Retinal pigment epithelial cell (primary cell): ENCODE measurements around the gene LILRB4.
"Not testable (repeated sequence)": the region's sequence is repeated elsewhere in the genome, so short reads cannot be mapped to it uniquely, and the experiment has no call there.

ENCODE experiments used
- DNase-seq: peaks from one replicate; pipeline ENCODE4 v3.0.0-alpha.2; 2010; ENCODE audit warnings: low read depth
- H3K4me3 ChIP-seq: 2 replicates; pipeline ENCODE4 v1.5.1; 2011; ENCODE audit warnings: mild to moderate bottlenecking, low read length, control low read depth, moderate library complexity
- TF ChIP-seq, protein P1 (sequence below): conservative IDR thresholded peaks from 2 replicates; pipeline ENCODE4 v1.5.1; 2011; ENCODE audit warnings: low read depth, low read length, control low read depth, inconsistent platforms

The LILRB4 gene

DNA sequence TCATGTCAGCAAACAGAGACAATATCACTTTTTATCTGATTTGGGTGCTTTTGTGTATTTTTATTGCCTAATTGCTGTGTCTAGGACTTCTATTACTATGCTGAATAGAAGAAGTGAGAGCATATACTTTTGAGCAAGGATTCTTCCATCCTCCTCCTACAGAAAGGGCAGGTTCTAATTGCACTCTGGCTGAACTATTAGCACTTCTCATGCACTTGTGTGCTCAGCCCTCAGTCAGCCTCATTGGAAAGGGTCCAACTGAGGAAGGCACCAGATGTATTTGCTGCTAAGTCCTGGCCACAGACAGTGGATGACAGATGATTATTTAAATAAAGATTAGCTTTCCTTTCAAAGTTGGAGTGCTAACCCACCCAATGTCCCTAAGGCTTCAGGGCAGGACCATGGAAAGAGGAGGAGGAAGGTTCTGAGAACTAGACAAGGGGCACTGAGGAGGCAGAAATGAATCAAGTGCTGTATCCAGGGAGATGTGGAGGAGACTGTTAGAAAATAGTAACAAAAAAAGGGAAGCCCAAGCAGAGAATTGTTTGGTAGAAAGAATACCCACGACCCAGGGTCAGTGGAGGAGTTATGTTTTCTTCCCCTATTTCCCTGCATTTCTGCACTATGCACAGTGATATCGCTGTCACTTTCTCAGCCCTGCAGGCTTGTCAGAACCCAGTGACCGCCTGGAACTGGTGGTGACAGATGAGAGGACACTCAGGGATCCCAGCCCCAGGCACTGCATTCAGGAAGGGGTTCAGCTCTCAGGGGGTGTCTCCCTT, 8.0 kb downstream of the LILRB4 start:
- no peak for DNase-seq
- no peak overlapping the region for H3K4me3 ChIP-seq
- TF ChIP-seq, protein P1, sequence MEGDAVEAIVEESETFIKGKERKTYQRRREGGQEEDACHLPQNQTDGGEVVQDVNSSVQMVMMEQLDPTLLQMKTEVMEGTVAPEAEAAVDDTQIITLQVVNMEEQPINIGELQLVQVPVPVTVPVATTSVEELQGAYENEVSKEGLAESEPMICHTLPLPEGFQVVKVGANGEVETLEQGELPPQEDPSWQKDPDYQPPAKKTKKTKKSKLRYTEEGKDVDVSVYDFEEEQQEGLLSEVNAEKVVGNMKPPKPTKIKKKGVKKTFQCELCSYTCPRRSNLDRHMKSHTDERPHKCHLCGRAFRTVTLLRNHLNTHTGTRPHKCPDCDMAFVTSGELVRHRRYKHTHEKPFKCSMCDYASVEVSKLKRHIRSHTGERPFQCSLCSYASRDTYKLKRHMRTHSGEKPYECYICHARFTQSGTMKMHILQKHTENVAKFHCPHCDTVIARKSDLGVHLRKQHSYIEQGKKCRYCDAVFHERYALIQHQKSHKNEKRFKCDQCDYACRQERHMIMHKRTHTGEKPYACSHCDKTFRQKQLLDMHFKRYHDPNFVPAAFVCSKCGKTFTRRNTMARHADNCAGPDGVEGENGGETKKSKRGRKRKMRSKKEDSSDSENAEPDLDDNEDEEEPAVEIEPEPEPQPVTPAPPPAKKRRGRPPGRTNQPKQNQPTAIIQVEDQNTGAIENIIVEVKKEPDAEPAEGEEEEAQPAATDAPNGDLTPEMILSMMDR = no peak

DNA sequence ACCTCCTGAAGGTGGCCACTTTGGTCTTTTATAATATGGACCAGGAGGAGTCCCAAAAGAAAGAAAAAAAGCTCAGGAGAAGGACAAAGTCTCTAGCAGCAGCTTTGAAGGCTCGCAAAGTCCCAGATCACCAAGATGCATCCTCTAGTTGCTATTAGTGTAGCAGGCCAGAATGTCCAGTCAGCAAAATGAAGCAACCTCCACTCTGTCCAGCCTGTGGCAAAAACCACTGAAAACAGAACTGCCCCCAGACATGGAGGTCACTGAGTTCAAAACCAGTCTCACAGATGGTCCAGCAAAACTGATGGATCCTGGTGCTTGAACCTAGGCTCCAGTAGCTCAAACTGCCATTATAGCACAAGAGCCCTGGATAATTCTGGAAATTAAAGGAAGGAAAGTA, 10.4 kb downstream of the LILRB4 start:
- DNase-seq = no peak
- no peak overlapping the region for H3K4me3 ChIP-seq
- TF ChIP-seq, protein P1 = no peak

- TF ChIP-seq, protein P1 = peak; percentile 48
- DNase-seq = no peak
- H3K4me3 ChIP-seq = no peak overlapping the region
Observed at GRCh38 chr19:54674021-54674617, 11.3 kb downstream of the LILRB4 start.

DNA sequence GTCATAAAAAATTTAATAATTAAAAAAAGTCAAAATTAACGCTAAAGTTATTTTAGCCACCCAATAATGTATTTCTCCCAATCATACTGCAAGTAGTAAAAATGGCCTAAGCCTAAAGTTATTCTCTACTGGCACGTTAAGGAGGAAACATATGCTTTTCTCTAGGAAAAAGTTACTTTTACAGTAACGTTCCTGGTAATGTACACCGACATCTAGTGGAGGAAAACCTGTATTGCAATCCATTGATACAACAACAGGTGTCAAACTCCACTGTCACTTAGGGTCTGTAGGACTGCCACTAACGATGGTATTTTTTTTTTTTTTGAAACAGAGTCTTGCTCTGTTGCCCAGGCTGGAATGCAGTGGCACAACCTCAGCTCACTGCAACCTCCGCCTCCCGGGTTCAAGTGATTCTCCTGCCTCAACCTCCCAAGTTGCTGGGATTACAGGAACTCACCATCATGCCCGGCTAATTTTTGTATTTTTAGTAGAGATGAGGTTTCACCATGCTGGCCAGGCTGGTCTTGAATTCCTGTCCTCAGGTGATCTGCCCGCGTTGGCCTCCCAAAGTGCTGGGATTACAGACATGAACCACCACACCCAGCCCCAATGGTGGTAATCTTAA, 13.5 kb downstream of the LILRB4 start:
- not testable (repeated sequence) for DNase-seq, H3K4me3 ChIP-seq
- TF ChIP-seq, protein P1 = peak; percentile 78

DNA sequence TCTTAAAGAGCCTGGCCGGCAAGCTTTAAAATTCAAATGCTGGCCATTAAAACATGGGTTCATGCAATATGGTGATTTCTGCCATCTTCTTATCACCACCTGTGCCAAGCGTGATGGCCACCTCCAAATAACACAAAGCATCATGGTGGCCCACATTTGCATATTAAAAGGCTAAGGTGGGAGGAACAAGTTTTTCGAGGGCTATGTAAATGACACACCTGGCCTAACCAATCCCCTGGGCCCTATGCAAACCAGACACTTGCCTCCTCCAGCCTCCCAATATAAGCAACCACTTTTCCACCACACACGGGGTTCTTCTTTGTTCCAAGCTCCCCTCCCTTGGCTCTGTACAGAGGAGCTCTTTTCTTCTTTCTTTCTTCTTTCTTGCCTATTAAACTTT, 14.4 kb downstream of the LILRB4 start:
- DNase-seq = no peak
- TF ChIP-seq, protein P1 = no peak

GRCh38 chr19:54681596-54681995, 18.8 kb downstream of the LILRB4 start:
- H3K4me3 ChIP-seq, DNase-seq: not testable (repeated sequence)

More for the DNA sequence above, 14.4 kb downstream of the LILRB4 start:
- H3K4me3 ChIP-seq = no peak overlapping the region

DNA sequence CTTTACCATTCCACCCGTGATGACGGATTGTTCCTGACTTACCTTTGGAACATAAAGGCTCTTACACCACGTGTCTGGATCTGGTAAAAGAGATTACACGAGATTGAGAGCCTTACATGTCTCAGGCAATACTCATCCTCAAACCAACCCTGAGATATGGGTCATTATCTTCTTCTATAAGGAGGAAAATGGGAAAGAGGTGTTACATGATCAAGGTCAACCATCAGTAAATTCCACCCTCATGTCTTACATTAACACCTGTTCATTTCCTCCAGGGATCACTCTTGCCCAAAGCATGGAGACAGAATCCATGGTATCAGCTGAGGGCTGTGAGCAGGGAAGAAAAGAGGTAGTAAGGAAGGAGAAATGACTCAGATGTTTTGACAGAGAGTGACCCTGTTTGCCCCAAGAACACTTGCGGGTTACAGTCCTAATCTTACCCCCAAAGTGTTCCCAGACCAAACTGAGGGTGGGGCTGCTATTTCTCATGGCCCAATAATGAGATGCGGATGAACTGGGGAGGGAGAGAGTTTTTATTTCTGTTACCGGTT, 19.6 kb downstream of the LILRB4 start:
- TF ChIP-seq, protein P1 = no peak
- no peak overlapping the region for H3K4me3 ChIP-seq
- DNase-seq = no peak
